GM19099 (cell line): ENCODE data around the gene ZNF205.

Experiments
- POLR2A ChIP-seq: IDR thresholded peaks from 3 replicates; pipeline ENCODE4 v1.6.1; 2011; ENCODE audit warnings: low read depth; ENCODE audit not compliant: insufficient read length; ENCODE audit errors: extremely low read depth

Gene ZNF205

DNA sequence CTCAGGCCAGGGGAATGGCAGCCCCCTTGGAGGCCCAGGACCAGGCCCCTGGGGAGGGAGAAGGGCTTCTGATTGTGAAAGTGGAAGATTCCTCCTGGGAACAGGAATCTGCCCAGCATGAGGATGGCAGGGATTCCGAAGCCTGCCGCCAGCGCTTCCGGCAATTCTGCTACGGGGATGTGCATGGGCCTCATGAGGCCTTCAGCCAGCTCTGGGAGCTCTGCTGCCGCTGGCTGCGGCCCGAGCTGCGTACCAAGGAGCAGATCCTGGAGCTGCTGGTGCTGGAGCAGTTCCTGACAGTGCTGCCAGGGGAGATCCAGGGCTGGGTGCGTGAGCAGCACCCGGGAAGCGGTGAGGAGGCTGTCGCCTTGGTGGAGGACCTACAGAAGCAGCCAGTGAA, 24.9 kb downstream of the ZNF205 start:
- TF ChIP-seq POLR2A: no peak

DNA sequence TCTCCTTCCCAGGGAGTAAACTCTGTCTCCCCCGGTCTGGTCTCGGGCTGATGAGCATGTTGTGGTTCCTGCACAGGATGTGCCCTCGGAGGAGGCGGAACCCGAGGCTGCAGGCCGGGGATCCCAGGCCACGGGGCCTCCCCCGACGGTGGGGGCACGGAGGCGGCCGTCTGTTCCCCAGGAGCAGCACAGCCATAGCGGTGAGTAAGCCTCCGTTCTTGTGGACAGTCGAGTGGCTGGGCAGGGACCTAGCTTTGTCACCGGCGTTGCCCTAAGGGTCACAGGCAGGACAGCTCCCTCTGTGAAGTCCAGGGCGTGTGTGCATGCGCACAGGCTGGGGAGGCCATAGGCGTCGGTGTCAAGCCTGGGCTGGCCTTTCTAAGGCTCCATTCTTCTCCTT, 26.0 kb downstream of the ZNF205 start:
- no peak for TF ChIP-seq POLR2A

DNA sequence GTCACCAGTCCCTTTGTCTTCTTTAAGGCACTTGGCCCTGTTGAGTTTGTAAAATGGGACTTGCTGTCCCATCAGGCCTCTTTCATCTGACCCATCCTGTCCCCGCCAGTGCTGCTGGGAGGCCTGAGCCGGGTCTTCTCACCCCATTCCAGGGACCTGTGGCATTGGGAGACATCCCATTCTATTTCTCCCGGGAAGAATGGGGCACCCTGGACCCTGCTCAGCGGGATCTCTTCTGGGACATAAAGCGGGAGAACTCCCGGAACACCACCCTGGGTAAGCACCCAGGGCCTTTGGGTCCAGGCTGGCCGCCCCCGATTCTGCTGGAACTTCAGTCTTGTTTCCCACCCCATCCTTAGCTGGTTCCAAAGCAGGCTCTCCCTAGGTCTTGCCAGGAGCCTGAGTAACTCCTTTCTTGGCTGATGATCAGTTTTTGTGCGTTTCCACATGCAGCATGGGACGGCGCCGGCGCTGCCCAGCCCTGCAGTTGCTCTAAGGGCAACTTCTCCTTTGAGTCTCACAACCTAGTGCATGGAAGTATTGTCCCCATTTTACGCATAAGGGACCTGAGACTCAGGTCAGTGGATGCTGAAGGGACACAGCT, 26.5 kb downstream of the ZNF205 start:
- no peak for TF ChIP-seq POLR2A

DNA sequence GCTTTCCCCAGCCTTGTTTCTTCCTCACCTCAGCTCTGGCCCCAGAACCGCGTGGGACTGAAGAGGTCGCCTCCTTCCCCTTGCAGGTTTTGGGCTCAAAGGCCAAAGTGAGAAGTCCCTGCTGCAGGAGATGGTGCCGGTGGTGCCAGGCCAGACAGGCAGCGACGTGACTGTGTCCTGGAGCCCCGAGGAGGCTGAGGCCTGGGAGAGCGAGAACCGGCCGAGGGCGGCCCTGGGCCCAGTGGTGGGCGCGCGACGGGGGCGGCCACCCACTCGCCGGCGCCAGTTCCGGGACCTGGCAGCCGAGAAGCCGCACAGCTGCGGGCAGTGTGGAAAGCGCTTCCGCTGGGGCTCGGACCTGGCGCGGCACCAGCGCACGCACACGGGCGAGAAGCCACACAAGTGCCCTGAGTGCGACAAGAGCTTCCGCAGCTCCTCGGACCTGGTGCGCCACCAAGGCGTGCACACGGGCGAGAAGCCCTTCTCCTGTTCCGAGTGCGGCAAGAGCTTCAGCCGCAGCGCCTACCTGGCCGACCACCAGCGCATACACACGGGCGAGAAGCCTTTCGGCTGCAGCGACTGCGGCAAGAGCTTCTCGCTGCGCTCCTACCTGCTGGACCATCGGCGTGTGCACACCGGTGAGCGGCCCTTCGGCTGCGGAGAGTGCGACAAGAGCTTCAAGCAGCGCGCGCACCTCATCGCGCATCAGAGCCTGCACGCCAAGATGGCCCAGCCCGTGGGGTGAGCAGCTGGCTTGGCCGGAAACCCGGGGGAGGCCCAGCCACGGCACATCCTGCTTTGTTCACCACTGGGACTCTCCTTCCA, 28.4 kb downstream of the ZNF205 start:
- no peak for TF ChIP-seq POLR2A

DNA sequence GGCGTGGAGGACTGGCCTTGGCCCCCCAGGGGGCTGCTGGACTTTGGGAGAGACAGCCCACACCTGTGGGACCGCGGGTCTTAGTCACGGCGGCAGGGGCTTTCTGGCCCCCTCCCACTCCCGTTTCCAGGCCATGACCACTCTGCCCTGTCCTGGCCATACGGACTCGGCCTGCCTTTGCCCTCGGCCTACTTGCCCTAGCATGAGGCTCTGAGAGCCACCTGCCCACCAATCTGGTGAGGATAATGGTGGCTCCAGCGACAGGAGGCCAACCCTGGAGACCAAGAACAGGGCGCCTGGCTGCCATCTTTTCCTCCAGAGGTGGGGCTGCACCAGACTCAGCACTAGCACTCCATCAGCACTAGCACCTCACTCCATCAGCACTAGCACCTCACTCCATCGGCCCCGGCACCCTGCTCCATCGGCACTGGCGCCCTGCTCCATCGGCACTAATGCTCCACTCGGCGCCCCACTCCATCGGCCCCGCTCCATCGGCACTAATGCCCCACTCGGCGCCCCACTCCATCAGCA, 29.5 kb downstream of the ZNF205 start:
- no peak for TF ChIP-seq POLR2A

DNA sequence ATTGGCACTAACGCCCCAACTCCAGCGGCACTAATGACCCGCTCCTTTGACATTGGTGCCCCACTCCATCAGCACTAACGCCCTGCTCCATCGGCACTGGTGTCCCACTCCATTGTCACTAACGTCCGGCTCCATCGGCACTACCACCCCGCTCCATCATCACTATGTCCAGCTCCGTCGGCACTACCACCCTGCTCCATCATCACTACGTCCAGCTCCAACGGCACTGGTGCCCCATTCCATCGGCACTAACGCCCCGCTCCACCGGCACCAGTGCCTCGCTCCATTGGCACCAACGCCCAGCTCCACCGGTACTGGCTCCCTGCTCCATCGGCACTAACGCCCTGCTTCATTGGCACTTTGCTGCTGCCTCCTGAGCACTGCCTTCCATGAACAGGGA, 29.9 kb downstream of the ZNF205 start:
- TF ChIP-seq POLR2A: no peak

DNA sequence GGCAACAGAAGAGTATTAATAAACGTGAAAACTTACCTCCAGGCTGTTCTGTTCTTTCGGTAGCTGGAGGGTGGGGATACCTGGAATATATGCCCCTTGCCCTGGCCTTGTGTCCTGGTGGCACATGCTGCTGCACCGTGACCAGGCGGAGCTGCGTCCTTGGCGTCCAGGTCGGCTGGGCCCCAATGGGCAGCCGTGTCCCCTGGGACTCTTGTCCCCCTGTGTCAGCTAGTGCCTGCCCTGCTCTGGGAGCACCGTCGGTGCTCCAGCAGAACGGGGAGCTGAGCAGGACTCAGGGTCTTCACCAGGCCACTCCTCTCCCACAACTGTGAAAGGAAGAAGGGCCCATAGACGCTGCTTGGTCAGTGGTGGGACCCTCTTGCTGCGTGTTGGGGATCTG, 30.4 kb downstream of the ZNF205 start:
- TF ChIP-seq POLR2A: no peak

DNA sequence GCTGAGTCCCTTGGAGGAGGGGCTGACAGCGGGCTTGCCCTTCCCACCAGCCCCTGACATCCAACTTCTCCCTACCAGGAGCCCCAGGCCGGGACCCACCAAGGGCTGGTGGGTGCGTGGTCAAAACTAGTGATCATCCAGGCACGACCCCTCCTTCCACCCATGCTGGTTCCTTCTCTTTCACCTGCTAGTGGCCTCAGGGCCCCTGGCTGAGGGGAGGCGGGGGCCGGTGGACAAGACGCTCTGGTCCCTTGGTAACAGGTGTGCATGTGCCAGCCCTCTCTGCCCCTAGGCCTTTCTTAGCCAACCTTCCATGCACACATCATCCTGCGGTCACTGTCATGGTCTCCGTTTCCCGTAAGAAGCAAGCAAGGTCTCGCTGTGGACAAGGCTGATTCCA, 30.8 kb downstream of the ZNF205 start:
- TF ChIP-seq POLR2A: no peak

DNA sequence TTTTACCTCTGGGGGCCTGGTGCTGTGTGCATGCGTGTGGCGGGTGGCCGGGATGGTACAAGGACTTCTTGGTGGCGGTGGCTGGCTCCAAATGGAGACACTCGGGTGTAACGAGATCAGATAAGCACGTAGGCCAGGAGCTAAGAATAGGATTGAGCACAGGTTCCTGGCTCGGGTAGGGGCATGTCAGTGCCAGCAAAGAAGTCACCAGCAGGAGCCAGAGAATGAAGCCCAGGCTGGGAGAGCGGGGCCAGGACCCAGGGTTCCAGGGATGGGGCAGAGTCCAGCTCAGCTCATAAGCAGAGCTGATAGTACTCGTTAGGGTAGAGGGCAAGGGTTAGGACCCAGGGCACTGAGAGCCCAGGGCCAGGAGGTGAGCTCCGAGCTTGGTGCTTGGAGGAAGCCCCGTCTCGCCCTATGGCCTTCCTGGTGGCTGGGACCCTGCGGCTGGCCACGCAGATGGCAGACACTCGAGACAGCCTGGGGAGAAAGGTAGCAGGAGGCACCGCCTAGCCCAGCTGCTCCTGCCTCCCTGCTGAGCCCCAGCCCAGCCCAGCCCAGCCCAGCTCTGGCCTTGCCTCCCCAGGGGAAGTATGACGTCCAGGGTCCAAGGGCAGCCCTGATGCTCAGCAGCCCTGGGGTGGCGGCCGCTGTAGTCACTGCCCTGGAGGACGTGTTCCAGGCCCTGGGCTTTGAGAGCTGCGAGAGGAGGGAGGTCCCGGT, 31.4 kb downstream of the ZNF205 start:
- TF ChIP-seq POLR2A: no peak

DNA sequence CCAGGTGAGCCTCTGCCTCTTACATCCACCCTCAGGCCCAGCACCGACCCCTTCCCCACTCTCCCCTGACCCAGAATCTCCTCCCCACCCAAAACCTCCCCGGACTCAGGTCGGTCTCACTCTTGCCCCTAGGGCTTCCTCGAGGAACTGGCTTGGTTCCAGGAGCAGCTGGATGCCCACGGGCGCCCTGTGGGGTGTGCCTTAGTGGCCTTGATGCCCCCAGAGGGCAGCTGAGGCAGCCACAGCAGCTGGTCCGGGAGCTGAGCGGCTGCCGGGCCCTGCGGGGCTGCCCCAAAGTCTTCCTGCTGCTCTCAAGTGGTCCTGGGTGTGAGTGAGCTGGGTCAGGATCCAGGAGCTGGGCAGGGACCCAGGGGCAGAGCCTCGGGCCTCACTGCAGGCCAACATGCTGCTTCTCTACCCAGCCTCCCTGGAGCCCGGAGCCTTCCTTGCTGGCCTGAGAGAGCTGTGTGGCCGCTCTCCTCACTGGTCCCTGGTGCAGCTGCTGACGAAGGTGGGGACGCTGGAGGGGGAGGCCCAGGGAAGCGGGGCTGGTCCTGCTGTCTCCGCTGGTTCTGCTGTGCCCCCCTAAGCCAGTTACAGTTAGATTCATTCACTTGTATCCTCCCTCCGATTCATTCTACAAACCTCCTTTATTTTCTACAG, 32.1 kb downstream of the ZNF205 start:
- TF ChIP-seq POLR2A: no peak

DNA sequence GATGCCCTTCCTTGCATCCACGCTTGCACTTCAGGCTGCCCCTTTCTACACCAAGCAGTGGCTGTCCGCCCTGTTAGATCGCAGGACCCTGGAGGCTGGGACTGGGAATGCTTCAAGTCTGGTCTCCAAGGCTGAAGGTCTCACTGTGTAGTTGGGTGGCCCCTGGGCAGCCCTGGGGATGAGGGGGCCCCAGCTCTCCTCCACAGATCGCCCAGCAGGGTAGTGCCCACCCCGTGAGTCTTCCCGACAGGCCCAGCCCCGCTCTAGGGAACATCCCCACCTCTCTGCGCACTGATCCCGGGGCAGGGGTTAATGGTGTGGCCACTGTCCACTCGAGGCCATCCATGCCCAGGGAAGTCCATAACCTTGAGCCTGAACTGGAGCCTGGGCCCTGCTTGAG, 32.8 kb downstream of the ZNF205 start:
- no peak for TF ChIP-seq POLR2A

DNA sequence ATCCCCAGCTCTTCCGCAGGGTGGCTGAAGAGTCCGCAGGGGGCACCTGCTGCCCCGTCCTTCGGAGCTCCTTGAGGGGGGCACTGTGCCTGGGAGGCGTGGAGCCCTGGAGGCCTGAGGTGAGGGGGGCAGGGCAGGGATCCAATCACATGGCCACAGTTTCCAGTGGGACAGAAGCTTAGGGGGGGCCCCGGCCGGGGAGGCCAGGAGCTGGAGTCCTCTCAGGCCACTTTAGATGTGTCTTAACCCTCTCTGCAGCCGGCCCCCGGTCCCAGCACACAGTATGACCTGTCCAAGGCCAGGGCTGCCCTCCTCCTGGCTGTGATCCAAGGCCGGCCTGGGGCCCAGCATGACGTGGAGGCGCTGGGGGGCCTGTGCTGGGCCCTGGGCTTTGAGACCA, 33.3 kb downstream of the ZNF205 start:
- no peak for TF ChIP-seq POLR2A

DNA sequence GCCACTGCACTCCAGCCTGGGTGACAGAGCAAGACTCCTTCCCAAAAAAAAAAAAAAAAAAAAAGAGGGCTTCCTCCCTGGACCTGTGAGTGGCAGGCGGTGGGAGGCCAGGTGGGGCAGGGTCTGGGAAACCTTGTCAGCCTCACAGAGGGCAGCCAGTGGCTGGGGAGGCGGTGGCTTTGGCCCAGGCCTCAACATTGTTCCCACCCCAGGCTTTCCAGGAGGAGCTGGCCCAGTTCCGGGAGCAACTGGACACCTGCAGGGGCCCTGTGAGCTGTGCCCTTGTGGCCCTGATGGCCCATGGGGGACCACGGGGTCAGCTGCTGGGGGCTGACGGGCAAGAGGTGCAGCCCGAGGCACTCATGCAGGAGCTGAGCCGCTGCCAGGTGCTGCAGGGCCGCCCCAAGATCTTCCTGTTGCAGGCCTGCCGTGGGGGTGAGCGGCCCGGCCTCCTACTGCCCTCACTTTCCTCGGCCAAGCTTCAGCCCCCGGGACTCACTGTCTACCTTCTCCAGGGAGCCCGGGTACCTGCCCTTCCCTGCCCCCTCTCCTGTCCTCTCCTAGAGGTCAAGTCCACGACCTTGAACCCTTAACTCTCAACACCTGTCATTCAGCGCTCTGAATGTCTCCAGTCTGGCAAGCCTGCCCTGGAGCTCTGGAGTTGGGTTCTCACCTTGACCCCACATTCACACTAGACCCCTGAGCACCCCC, 34.8 kb downstream of the ZNF205 start:
- TF ChIP-seq POLR2A: no peak

DNA sequence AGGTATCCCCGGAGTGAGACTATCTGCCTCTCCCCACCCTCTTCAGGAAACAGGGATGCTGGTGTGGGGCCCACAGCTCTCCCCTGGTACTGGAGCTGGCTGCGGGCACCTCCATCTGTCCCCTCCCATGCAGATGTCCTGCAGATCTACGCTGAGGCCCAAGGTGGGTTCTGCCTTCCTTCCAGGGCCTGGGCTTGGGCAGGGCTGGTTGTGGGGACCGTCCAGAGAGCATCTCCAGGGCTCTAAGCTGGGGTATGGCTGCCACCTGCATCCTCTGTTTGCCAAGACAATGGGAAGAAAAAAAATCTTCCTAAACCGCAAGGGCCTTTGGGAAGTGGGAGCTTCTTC, 35.3 kb downstream of the ZNF205 start:
- TF ChIP-seq POLR2A: no peak
